CD4-positive, alpha-beta T cell treated with Interferon gamma for 1 hour (primary cell): ENCODE measurements around the gene MALT1.

ENCODE experiments used
- DNase-seq: peaks from one replicate; pipeline ENCODE4 v3.0.0-alpha.2; 2020

MALT1 gene

GRCh38 chr18:58654896-58655614 is 16.2 kb upstream of the MALT1 start:
- DNase-seq = no peak

- DNase-seq = no peak
These were observed 14.2 kb upstream of the MALT1 start for GRCh38 chr18:58657081-58657480.

GRCh38 chr18:58657494-58657893 is 13.8 kb upstream of the MALT1 start:
- DNase-seq = no peak

- no peak for DNase-seq
These were observed 11.6 kb upstream of the MALT1 start for GRCh38 chr18:58659691-58660090.

- no peak for DNase-seq
These were observed 10.3 kb upstream of the MALT1 start for GRCh38 chr18:58660915-58661314.

GRCh38 chr18:58661423-58661822 is 9.8 kb upstream of the MALT1 start:
- no peak for DNase-seq

- no peak for DNase-seq
These were observed 9.1 kb upstream of the MALT1 start for GRCh38 chr18:58662118-58662517.

GRCh38 chr18:58666176-58666575 is 5.1 kb upstream of the MALT1 start:
- no peak for DNase-seq

GRCh38 chr18:58668211-58668610 is 3.1 kb upstream of the MALT1 start:
- no peak for DNase-seq

- no peak for DNase-seq
These were observed 2.4 kb upstream of the MALT1 start for GRCh38 chr18:58668897-58669296.

- no peak for DNase-seq
These were observed 1.4 kb upstream of the MALT1 start for GRCh38 chr18:58669731-58670378.

GRCh38 chr18:58670404-58671110 is 708 bp upstream of the MALT1 start:
- no peak for DNase-seq

GRCh38 chr18:58671632-58672564 is 633 bp downstream of the MALT1 start:
- no peak for DNase-seq

GRCh38 chr18:58674159-58674558 is 2.9 kb downstream of the MALT1 start:
- DNase-seq = no peak

- DNase-seq = no peak
These were observed 3.7 kb downstream of the MALT1 start for GRCh38 chr18:58674863-58675472.

- DNase-seq = no peak
These were observed 5.0 kb downstream of the MALT1 start for GRCh38 chr18:58676270-58676669.

GRCh38 chr18:58682429-58683069 is 11.3 kb downstream of the MALT1 start:
- DNase-seq = peak; percentile 23

- peak; percentile 74 for DNase-seq
These were observed 16.6 kb downstream of the MALT1 start for GRCh38 chr18:58687871-58688308.

GRCh38 chr18:58690259-58690658 is 19.0 kb downstream of the MALT1 start:
- no peak for DNase-seq

- no peak for DNase-seq
These were observed 20.0 kb downstream of the MALT1 start for GRCh38 chr18:58691256-58691655.

- DNase-seq = no peak
These were observed 21.3 kb downstream of the MALT1 start for GRCh38 chr18:58692422-58693185.
